Stimulated activated CD8-positive, alpha-beta memory T cell treated with anti-CD3 and anti-CD28 coated beads, Interleukin-12 subunit alpha, Interleukin-12 subunit beta, amount 100 ng/mL, for 1 hour (primary cell): ENCODE results near the gene SKA2.
"Not testable (repeated sequence)": the region's sequence is repeated elsewhere in the genome, so short reads cannot be mapped to it uniquely, and the experiment has no call there.

Experiments used
- DNase-seq: peaks from one replicate; pipeline ENCODE4 v3.0.0-alpha.2; 2020; ENCODE audit warnings: low read depth

SKA2 gene

GRCh38 chr17:59097876-59098275, 57.1 kb downstream of the SKA2 start:
- no peak for DNase-seq

- DNase-seq = no peak
These were observed 60.0 kb downstream of the SKA2 start for GRCh38 chr17:59094861-59095530.

GRCh38 chr17:59093702-59094231, 61.2 kb downstream of the SKA2 start:
- no peak for DNase-seq

GRCh38 chr17:59093145-59093701, 61.8 kb downstream of the SKA2 start:
- no peak for DNase-seq

- DNase-seq = not testable (repeated sequence)
These were observed 64.4 kb downstream of the SKA2 start for GRCh38 chr17:59090593-59090992.

GRCh38 chr17:59084154-59084553, 70.8 kb downstream of the SKA2 start:
- no peak for DNase-seq

GRCh38 chr17:59074494-59074893, 80.5 kb downstream of the SKA2 start:
- no peak for DNase-seq

- DNase-seq = no peak
These were observed 81.0 kb downstream of the SKA2 start for GRCh38 chr17:59073972-59074371.

GRCh38 chr17:59069856-59070255, 85.1 kb downstream of the SKA2 start:
- no peak for DNase-seq

- no peak for DNase-seq
These were observed 87.2 kb downstream of the SKA2 start for GRCh38 chr17:59067756-59068155.

- no peak for DNase-seq
These were observed 87.6 kb downstream of the SKA2 start for GRCh38 chr17:59067340-59067739.

GRCh38 chr17:59062509-59062908, 92.5 kb downstream of the SKA2 start:
- no peak for DNase-seq
